K562 (cell line): ENCODE results near the gene WDR70. TPM values are rescaled to one million over a fixed set of nuclear protein-coding genes. Genes with fewer than 3 reads are reported as not detected.

Experiments
- ATAC-seq: fragments of 200-7000 bp; cut with Tn5 transposase; 3 replicates; pipeline ENCODE4 v1.9.1; 2020; ENCODE audit warnings: moderate library complexity
- BruUV-seq: library from RNA; stranded (reverse); fragments of 400-500 nt; replicated peaks from 2 replicates; lab custom pipeline; 2021; lab: Mats Ljungman, UMichigan
- CTCF ChIA-PET: fragments of 300-600 bp; formaldehyde crosslinking; extraction: SDS; loops from one replicate; lab custom pipeline; 2021; ENCODE audit warnings: low intra/inter-chr PET ratio; lab: Yijun Ruan, JAX
- POLR2A ChIA-PET: fragments of 300-600, 350-650 bp; sonication (Branson Sonifier 250); formaldehyde crosslinking; extraction: SDS; loops from one replicate; lab custom pipeline; 2021; ENCODE audit warnings: antibody characterized with exemption, inconsistent platforms; lab: Yijun Ruan, JAX
- DNase-seq, 4 experiments: peaks; one replicate each; pipeline versions ENCODE4 v3.0.0 to v3.0.0-alpha.2; 2011 to 2018; ENCODE audit warnings: low spot score in 3 of 4, mixed read lengths in 3 of 4; ENCODE audit errors: extremely low read depth in 1 of 4
- FAIRE-seq: peaks from 2 replicates; lab custom pipeline; 2011; peaks lifted over from hg19 to GRCh38; lab: Jason Lieb, UNC
- H2AFZ ChIP-seq: 2 replicates; pipeline ENCODE4 v1.6.0; 2011; ENCODE audit warnings: low read depth, low read length, control low read depth, inconsistent platforms
- H3K27ac ChIP-seq: fragments of 200-600 bp; 3 replicates; pipeline ENCODE4 v1.8.0; 2011; ENCODE audit warnings: low read depth, mild to moderate bottlenecking, control low read depth, inconsistent platforms, low read length, moderate library complexity, mixed read lengths; ENCODE audit errors: extremely low read depth
- H3K27me3 ChIP-seq, 2 experiments: fragments of 300-600 bp in 1 of 2; 2 replicates in 1 of 2; 3 replicates in 1 of 2; pipeline versions ENCODE4 v1.6.0 to v1.8.0; 2011; ENCODE audit warnings: inconsistent platforms in 2 of 2, low read length in 2 of 2, mild to moderate bottlenecking in 1 of 2, mixed read lengths in 1 of 2, moderate library complexity in 1 of 2; ENCODE audit not compliant: control insufficient read depth in 2 of 2, insufficient read depth in 2 of 2
- H3K36me3 ChIP-seq: fragments of 300-600 bp; 3 replicates; pipeline ENCODE4 v1.8.0; 2011; ENCODE audit warnings: mild to moderate bottlenecking, low read length, inconsistent platforms; ENCODE audit not compliant: control insufficient read depth, insufficient read depth
- H3K4me1 ChIP-seq, 2 experiments: fragments of 200-600 bp in 1 of 2; replicated peaks in 1 of 2; 2 replicates in 1 of 2; 3 replicates in 1 of 2; pipeline versions ENCODE4 v1.5.1 to v1.8.0; 2011; ENCODE audit warnings: inconsistent platforms in 2 of 2, low read length in 2 of 2, mild to moderate bottlenecking in 1 of 2, mixed read lengths in 1 of 2, moderate library complexity in 1 of 2; ENCODE audit not compliant: control insufficient read depth in 2 of 2, insufficient read depth in 2 of 2
- H3K4me2 ChIP-seq: 2 replicates; pipeline ENCODE4 v1.6.1; 2011; ENCODE audit warnings: low read length, control low read depth, inconsistent platforms, mixed read lengths; ENCODE audit not compliant: insufficient read depth
- H3K4me3 ChIP-seq: fragments of 200-600 bp; sonication (generic), shearing (Covaris generic); 2 replicates; pipeline ENCODE4 v1.5.1; 2016; ENCODE audit warnings: control low read depth, inconsistent platforms
- H3K79me2 ChIP-seq: fragments of 200-600 bp; 3 replicates; pipeline ENCODE4 v1.8.0; 2011; ENCODE audit warnings: low read length, inconsistent platforms; ENCODE audit not compliant: control insufficient read depth, insufficient read depth
- H3K9ac ChIP-seq, 2 experiments: 2 replicates each; pipeline versions ENCODE4 v1.6.0 to v1.6.1; 2011; ENCODE audit warnings: low read depth in 2 of 2, low read length in 2 of 2, control low read depth in 1 of 2, inconsistent platforms in 1 of 2, mild to moderate bottlenecking in 1 of 2, mixed read lengths in 1 of 2; ENCODE audit not compliant: insufficient read depth in 1 of 2
- H3K9me1 ChIP-seq: one replicate; pipeline ENCODE4 v1.6.0; 2011; ENCODE audit warnings: inconsistent platforms, mild to moderate bottlenecking, low read length, moderate library complexity; ENCODE audit not compliant: control insufficient read depth, insufficient read depth
- H3K9me3 ChIP-seq: replicated peaks from 2 replicates; pipeline ENCODE4 v1.5.1; 2011; ENCODE audit warnings: low read depth, low read length, inconsistent platforms; ENCODE audit not compliant: control insufficient read depth, insufficient read depth
- H4K20me1 ChIP-seq: replicated peaks from 2 replicates; pipeline ENCODE4 v1.6.1; 2011; ENCODE audit warnings: low read length, inconsistent platforms, mixed read lengths; ENCODE audit not compliant: control insufficient read depth, insufficient read depth
- C11orf30 ChIP-seq: fragments of 450-650 bp; IDR thresholded peaks from 2 replicates; pipeline ENCODE4 v1.6.1; 2016; ENCODE audit warnings: low read depth, mild to moderate bottlenecking
- CBX3 ChIP-seq, 2 experiments: IDR thresholded peaks; 1 replicate in 1 of 2; 2 replicates in 1 of 2; pipeline ENCODE4 v1.6.1; 2012; ENCODE audit warnings: inconsistent platforms in 2 of 2, low read length in 2 of 2, borderline replicate concordance in 1 of 2, control low read depth in 1 of 2
- GATAD2A ChIP-seq: fragments of 450-650 bp; IDR thresholded peaks from 2 replicates; pipeline ENCODE4 v1.6.1; 2017
- LARP7 ChIP-seq: fragments of 450-650 bp; IDR thresholded peaks from 2 replicates; pipeline ENCODE4 v1.6.1; 2016
- POLR2AphosphoS5 ChIP-seq: IDR thresholded peaks from 2 replicates; pipeline ENCODE4 v1.6.1; 2011; ENCODE audit warnings: mild to moderate bottlenecking, low read depth, low read length, moderate library complexity; ENCODE audit not compliant: control insufficient read depth, insufficient read depth
- POLR2G ChIP-seq: fragments of 200-400 bp; formaldehyde crosslinking; IDR thresholded peaks from 2 replicates; pipeline ENCODE4 v1.6.1; 2017; ENCODE audit warnings: low read depth, mild to moderate bottlenecking, antibody characterized with exemption, low read length, moderate library complexity
- RBM25 ChIP-seq: fragments of 200-400 bp; formaldehyde crosslinking; IDR thresholded peaks from 2 replicates; pipeline ENCODE4 v1.6.1; 2018; ENCODE audit warnings: low read length, low read depth, moderate library complexity; ENCODE audit not compliant: severe bottlenecking
- TRIM28 ChIP-seq: fragments of 450-650 bp; IDR thresholded peaks from 2 replicates; pipeline ENCODE4 v1.6.1; 2017
- ZNF316 ChIP-seq: fragments of 450-650 bp; IDR thresholded peaks from 2 replicates; pipeline ENCODE4 v1.6.1; 2016
- WGBS: fragments of 100-300 bp; shearing (Covaris generic); methylation state at CpG from one replicate; pipeline ENCODE4 v1.1.6; 2016; ENCODE audit warnings: low coverage, mixed read lengths; ENCODE audit not compliant: insufficient coverage; ENCODE audit errors: missing lambda C conversion rate; 5-methylcytosine and 5-hydroxymethylcytosine counted together
- in situ Hi-C: fragments of 300-500 bp; cut with MboI; formaldehyde crosslinking; loops from 4 replicates; pipeline ENCODE4 v1.15.0; 2018; ENCODE audit warnings: inconsistent platforms, mixed read lengths
- intact Hi-C: fragments of 100-400 bp; cut with micrococcal nuclease; formaldehyde crosslinking; loops from 2 replicates; pipeline ENCODE4 v1.14.2; 2022
- polyA plus RNA-seq, 8 experiments: library from polyadenylated mRNA; depleted of rRNA in 4 of 8; stranded (reverse) in 5 of 8; unstranded in 3 of 8; fragments of >200 nt; fragmentation: Nextera tagmentation in 2 of 8; fragmentation: Illumina TruSeq in 1 of 8; extraction: Ambion mirVana in 2 of 8; extraction: Trizol in 1 of 8; gene quantifications; 2 replicates each; pipeline versions ENCODE4 v1.2.1 to v1.2.3, GENCODE V29; 2011 to 2014; ENCODE audit warnings: inconsistent platforms in 1 of 8, missing spikeins in 1 of 8
- total RNA-seq, 7 experiments: library from RNA; depleted of rRNA in 6 of 7; stranded (reverse); fragments of >200 nt in 6 of 7; fragmentation: Illumina TruSeq in 2 of 7; extraction: Trizol in 2 of 7; gene quantifications; 2 replicates each; pipeline versions ENCODE4 v1.2.1 to v1.2.3, GENCODE V29; 2011 to 2021; ENCODE audit warnings: low replicate concordance in 1 of 7
- TF ChIP-seq, protein P1 (sequence below), 2 experiments: fragments of 450-650 bp; conservative IDR thresholded peaks; 2 replicates each; pipeline ENCODE4 v1.6.1; 2017; ENCODE audit warnings: mild to moderate bottlenecking in 2 of 2, moderate library complexity in 2 of 2

WDR70 gene
- total and polyA plus RNA-seq, 9 of the 15 experiments (the other 6 are each of a cell fraction or from before 2014, with no cell fraction given) = 16.8 to 46.6 (median 38.8) TPM

DNA sequence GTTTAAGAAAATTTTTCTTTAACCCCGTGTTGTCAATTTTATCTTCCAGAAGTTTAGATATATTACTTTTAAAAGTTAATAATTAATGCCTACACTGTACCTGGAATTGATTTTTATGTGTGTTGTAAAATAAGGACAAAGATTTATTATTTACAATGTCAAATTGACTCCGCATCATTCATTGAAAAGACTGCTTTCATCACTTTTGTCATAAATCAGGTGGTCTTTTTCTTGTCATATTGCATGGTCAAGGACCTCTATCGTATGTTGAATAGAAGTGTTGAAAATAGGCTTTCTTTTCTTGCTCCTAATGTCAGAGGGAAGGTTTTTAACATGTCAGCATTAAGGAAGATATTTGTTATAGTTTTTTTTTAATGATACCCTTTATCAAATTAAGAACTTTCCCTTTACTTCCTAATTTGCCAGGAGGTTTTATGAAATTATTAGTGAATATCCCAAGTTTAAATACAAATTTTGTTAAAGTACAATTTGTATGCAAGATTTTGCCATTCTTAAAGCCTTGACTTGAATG, 92.6 kb downstream of the WDR70 start:
- no peak for TF ChIP-seq POLR2G
- TF ChIP-seq TRIM28 = peak; percentile 72; the same call in 1 of the 2 replicates
- TF ChIP-seq C11orf30 = peak; percentile 28; the same call in 1 of the 2 replicates
- TF ChIP-seq CBX3 (IDR thresholded peaks at IDR 0.05; ENCODE audit: borderline replicate concordance in 1 of 2, low read length in 2 of 2) = peak in 1 of 2 experiments; percentile 81; a peak in 2 of 3 replicates
- TF ChIP-seq RBM25 = peak; percentile 85
- TF ChIP-seq ZNF316 = peak; percentile 71
- in situ Hi-C loops = no loop called here

DNA sequence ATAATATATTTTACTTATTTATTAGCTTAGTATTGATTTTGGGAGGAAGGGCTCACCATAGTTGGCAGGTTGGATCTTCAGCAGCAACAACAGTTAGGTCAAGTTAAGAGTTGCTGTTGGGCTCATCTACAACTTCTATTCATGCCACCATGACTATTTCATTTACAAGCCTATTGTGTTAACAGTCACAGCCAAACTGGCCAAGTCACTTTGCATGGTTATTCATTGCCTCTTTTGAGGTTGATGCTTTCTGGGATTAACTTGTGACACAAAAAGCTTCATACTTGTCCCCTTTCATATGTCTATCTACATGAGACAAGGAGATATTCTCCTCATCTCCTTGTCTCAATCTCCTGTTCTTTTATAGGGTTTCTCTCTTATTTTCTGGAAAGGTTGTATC, 98.3 kb downstream of the WDR70 start:
- in situ Hi-C loops = no loop called here
- intact Hi-C loops = no loop called here
- Histone ChIP-seq H3K9ac (no peak overlapping the region), H3K27me3 (no peaks in the 10 kb centered on the region), H4K20me1 (no peaks in the 10 kb centered on the region), H3K4me2 (no peak overlapping the region), H3K9me3 (peaks cover 7% of the 10 kb centered on the region), H2AFZ (no peak overlapping the region), H3K4me1 (no peaks in the 10 kb centered on the region), H3K4me3 (no peak overlapping the region), H3K27ac (no peak overlapping the region), H3K36me3 (peaks cover 16% of the 10 kb centered on the region; the same call in 2 of the 3 replicates), H3K79me2 (no peaks in the 10 kb centered on the region), H3K9me1 (no peaks in the 10 kb centered on the region)
- BruUV-seq = no TSS peak
- TF ChIP-seq, protein P1, sequence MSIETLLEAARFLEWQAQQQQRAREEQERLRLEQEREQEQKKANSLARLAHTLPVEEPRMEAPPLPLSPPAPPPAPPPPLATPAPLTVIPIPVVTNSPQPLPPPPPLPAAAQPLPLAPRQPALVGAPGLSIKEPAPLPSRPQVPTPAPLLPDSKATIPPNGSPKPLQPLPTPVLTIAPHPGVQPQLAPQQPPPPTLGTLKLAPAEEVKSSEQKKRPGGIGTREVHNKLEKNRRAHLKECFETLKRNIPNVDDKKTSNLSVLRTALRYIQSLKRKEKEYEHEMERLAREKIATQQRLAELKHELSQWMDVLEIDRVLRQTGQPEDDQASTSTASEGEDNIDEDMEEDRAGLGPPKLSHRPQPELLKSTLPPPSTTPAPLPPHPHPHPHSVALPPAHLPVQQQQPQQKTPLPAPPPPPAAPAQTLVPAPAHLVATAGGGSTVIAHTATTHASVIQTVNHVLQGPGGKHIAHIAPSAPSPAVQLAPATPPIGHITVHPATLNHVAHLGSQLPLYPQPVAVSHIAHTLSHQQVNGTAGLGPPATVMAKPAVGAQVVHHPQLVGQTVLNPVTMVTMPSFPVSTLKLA (conservative IDR thresholded peaks at IDR 0.05) = no peak
- TF ChIP-seq LARP7 (no peak), POLR2AphosphoS5 (no peak), GATAD2A (no peak), POLR2G (no peak)
- FAIRE-seq (no peak), DNase-seq (no peak), ATAC-seq (no peak)
- POLR2A ChIA-PET = no interaction called here
- CTCF ChIA-PET = no interaction called here

More for the DNA sequence above, 92.6 kb downstream of the WDR70 start:
- Histone ChIP-seq H4K20me1 (no peaks in the 10 kb centered on the region), H3K36me3 (peaks cover 2% of the 10 kb centered on the region; the same call in 1 of the 3 replicates), H3K27me3 (no peaks in the 10 kb centered on the region), H3K4me1 (no peaks in the 10 kb centered on the region), H2AFZ (no peak overlapping the region), H3K9me3 (peaks cover 5% of the 10 kb centered on the region; the same call in 1 of the 2 replicates), H3K9me1 (no peaks in the 10 kb centered on the region), H3K79me2 (no peaks in the 10 kb centered on the region), H3K4me2 (no peak overlapping the region), H3K27ac (no peak overlapping the region), H3K4me3 (no peak overlapping the region), H3K9ac (no peak overlapping the region)
- no peak for DNase-seq
- no peak for FAIRE-seq
- POLR2A ChIA-PET = no interaction called here
- ATAC-seq = no peak
- BruUV-seq = no TSS peak
- intact Hi-C loops = no loop called here
- CTCF ChIA-PET = no interaction called here
- 30% methylated on average over 3 of the region's 3 CpGs for WGBS
